ENCODE results near the gene PARVA. TPM values are rescaled to one million over a fixed set of nuclear protein-coding genes. Genes with fewer than 3 reads are reported as not detected.

PARVA gene
- total RNA-seq, 1 experiment from 2014 or later = 10.4 TPM

DNA sequence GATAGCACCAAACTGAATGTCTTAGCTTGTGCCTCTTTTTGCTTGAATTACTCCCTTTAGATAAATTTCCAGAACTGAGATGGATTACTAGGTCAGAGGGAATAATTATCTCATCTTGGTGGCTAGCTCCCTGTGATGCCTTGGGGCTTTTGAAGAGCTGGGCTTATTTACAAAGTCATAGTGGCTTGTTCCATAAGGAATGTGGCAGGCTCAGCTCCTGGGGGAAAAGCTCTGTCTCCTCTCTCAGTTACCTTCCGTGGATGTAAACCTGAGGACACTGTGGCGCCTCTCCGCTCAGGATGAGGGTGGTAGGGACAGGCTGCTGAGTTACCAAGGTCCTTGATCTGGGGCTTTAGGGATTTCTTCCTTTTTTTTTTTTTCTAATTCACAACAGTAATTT lies 121.7 kb downstream of the PARVA start (continued):
- TF ChIP-seq, protein P1, sequence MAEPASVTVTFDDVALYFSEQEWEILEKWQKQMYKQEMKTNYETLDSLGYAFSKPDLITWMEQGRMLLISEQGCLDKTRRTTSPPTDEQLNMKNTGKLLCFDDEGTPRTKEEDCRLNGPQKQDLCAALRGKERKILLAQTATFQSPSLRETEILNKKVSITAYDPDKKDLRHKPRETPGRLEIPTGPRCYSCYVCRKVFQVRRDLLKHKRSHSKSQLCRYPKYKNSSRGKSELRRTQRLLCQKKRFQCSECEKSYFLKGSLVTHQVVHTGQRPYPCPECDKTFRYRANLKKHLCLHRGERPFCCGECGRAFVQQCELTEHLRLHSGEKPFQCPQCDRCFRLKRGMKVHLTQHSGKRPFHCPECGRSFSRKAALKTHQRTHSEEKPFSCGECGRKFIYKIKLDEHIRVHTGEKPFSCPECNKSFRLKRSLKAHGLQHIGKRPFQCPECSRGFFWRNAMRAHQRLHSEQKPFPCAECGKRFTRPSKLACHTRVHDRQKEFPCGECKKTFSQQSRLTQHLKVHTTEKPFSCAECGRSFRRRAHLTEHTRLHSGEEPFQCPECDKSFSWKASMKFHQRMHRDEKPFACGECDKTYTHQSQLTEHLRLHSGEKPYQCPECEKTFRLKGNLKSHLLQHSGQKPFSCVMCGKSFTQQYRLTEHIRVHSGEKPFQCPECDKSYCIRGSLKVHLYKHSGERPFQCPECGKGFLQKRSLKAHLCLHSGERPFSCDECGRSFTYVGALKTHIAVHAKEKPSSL (CRISPR knock-in tag; conservative IDR thresholded peaks at IDR 0.05) = no peak
- TF ChIP-seq, protein P2, sequence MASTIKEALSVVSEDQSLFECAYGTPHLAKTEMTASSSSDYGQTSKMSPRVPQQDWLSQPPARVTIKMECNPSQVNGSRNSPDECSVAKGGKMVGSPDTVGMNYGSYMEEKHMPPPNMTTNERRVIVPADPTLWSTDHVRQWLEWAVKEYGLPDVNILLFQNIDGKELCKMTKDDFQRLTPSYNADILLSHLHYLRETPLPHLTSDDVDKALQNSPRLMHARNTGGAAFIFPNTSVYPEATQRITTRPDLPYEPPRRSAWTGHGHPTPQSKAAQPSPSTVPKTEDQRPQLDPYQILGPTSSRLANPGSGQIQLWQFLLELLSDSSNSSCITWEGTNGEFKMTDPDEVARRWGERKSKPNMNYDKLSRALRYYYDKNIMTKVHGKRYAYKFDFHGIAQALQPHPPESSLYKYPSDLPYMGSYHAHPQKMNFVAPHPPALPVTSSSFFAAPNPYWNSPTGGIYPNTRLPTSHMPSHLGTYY (CRISPR knock-in tag; IDR thresholded peaks at IDR 0.05) = no peak
- TF ChIP-seq CBFB (CRISPR knock-in tag; IDR thresholded peaks at IDR 0.05; ENCODE audit: low read depth) (no peak), FOXK1 (CRISPR knock-in tag; IDR thresholded peaks at IDR 0.05) (no peak), NFYB (CRISPR knock-in tag; conservative IDR thresholded peaks at IDR 0.05; ENCODE audit: low read depth) (no peak), PRRX2 (CRISPR knock-in tag; IDR thresholded peaks at IDR 0.05) (no peak), SP1 (CRISPR knock-in tag; conservative IDR thresholded peaks at IDR 0.05) (no peak), GTF2I (CRISPR knock-in tag; conservative IDR thresholded peaks at IDR 0.05) (no peak), GABPB1 (CRISPR knock-in tag; IDR thresholded peaks at IDR 0.05) (no peak), ELF4 (CRISPR knock-in tag; IDR thresholded peaks at IDR 0.05; ENCODE audit: low read depth) (no peak)
- TF ChIP-seq, protein P3, sequence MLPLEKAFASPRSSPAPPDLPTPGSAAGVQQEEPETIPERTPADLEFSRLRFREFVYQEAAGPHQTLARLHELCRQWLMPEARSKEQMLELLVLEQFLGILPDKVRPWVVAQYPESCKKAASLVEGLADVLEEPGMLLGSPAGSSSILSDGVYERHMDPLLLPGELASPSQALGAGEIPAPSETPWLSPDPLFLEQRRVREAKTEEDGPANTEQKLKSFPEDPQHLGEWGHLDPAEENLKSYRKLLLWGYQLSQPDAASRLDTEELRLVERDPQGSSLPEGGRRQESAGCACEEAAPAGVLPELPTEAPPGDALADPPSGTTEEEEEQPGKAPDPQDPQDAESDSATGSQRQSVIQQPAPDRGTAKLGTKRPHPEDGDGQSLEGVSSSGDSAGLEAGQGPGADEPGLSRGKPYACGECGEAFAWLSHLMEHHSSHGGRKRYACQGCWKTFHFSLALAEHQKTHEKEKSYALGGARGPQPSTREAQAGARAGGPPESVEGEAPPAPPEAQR (CRISPR knock-in tag; IDR thresholded peaks at IDR 0.05) = no peak
- TF ChIP-seq, protein P4, sequence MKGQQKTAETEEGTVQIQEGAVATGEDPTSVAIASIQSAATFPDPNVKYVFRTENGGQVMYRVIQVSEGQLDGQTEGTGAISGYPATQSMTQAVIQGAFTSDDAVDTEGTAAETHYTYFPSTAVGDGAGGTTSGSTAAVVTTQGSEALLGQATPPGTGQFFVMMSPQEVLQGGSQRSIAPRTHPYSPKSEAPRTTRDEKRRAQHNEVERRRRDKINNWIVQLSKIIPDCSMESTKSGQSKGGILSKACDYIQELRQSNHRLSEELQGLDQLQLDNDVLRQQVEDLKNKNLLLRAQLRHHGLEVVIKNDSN (CRISPR knock-in tag; IDR thresholded peaks at IDR 0.05) = no peak

DNA sequence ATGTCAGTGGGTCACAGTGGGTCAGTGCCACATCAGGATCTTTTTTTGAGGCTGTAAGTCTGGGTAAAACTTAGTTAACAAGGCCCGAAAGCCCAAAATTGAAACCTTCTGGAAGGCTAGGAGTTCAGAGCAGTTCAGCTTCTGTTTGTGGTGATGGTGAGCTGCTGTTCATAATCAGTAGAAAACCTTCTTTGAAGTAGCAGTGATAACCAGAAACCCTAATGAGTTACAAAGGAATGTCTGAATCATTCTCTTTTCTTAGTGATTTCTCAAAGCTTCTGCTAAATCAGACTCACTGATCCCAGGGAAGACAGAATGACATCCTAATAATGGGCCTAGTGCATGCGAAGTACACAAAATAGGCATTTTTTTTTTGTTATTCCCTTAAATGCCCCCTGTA lies 124.7 kb downstream of the PARVA start:
- H3K27ac Mint-ChIP-seq = no peak overlapping the region
- CTCF ChIA-PET = no interaction called here
- TF ChIP-seq, protein P5, sequence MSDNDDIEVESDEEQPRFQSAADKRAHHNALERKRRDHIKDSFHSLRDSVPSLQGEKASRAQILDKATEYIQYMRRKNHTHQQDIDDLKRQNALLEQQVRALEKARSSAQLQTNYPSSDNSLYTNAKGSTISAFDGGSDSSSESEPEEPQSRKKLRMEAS (CRISPR knock-in tag; IDR thresholded peaks at IDR 0.05) = no peak
- TF ChIP-seq, protein P6, sequence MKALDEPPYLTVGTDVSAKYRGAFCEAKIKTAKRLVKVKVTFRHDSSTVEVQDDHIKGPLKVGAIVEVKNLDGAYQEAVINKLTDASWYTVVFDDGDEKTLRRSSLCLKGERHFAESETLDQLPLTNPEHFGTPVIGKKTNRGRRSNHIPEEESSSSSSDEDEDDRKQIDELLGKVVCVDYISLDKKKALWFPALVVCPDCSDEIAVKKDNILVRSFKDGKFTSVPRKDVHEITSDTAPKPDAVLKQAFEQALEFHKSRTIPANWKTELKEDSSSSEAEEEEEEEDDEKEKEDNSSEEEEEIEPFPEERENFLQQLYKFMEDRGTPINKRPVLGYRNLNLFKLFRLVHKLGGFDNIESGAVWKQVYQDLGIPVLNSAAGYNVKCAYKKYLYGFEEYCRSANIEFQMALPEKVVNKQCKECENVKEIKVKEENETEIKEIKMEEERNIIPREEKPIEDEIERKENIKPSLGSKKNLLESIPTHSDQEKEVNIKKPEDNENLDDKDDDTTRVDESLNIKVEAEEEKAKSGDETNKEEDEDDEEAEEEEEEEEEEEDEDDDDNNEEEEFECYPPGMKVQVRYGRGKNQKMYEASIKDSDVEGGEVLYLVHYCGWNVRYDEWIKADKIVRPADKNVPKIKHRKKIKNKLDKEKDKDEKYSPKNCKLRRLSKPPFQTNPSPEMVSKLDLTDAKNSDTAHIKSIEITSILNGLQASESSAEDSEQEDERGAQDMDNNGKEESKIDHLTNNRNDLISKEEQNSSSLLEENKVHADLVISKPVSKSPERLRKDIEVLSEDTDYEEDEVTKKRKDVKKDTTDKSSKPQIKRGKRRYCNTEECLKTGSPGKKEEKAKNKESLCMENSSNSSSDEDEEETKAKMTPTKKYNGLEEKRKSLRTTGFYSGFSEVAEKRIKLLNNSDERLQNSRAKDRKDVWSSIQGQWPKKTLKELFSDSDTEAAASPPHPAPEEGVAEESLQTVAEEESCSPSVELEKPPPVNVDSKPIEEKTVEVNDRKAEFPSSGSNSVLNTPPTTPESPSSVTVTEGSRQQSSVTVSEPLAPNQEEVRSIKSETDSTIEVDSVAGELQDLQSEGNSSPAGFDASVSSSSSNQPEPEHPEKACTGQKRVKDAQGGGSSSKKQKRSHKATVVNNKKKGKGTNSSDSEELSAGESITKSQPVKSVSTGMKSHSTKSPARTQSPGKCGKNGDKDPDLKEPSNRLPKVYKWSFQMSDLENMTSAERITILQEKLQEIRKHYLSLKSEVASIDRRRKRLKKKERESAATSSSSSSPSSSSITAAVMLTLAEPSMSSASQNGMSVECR (CRISPR knock-in tag; IDR thresholded peaks at IDR 0.05; ENCODE audit: borderline replicate concordance) = no peak
- TF ChIP-seq GABPB1 (CRISPR knock-in tag; IDR thresholded peaks at IDR 0.05) (no peak), OVOL2 (CRISPR knock-in tag; IDR thresholded peaks at IDR 0.05; ENCODE audit: borderline replicate concordance) (no peak), RORB (CRISPR knock-in tag; IDR thresholded peaks at IDR 0.05) (no peak), ZNF263 (CRISPR knock-in tag; IDR thresholded peaks at IDR 0.05; ENCODE audit: low read depth) (no peak), ESRRA (CRISPR knock-in tag; IDR thresholded peaks at IDR 0.05; ENCODE audit: borderline replicate concordance) (no peak), TEAD4 (CRISPR knock-in tag; IDR thresholded peaks at IDR 0.05) (no peak), CREM (CRISPR knock-in tag; IDR thresholded peaks at IDR 0.05) (no peak), JUN (CRISPR knock-in tag; IDR thresholded peaks at IDR 0.05) (no peak), FOXK1 (CRISPR knock-in tag; IDR thresholded peaks at IDR 0.05) (no peak)
- TF ChIP-seq, protein P7, sequence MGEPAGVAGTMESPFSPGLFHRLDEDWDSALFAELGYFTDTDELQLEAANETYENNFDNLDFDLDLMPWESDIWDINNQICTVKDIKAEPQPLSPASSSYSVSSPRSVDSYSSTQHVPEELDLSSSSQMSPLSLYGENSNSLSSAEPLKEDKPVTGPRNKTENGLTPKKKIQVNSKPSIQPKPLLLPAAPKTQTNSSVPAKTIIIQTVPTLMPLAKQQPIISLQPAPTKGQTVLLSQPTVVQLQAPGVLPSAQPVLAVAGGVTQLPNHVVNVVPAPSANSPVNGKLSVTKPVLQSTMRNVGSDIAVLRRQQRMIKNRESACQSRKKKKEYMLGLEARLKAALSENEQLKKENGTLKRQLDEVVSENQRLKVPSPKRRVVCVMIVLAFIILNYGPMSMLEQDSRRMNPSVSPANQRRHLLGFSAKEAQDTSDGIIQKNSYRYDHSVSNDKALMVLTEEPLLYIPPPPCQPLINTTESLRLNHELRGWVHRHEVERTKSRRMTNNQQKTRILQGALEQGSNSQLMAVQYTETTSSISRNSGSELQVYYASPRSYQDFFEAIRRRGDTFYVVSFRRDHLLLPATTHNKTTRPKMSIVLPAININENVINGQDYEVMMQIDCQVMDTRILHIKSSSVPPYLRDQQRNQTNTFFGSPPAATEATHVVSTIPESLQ (CRISPR knock-in tag; IDR thresholded peaks at IDR 0.05) = no peak
- TF ChIP-seq, protein P8, sequence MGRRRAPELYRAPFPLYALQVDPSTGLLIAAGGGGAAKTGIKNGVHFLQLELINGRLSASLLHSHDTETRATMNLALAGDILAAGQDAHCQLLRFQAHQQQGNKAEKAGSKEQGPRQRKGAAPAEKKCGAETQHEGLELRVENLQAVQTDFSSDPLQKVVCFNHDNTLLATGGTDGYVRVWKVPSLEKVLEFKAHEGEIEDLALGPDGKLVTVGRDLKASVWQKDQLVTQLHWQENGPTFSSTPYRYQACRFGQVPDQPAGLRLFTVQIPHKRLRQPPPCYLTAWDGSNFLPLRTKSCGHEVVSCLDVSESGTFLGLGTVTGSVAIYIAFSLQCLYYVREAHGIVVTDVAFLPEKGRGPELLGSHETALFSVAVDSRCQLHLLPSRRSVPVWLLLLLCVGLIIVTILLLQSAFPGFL (CRISPR knock-in tag; IDR thresholded peaks at IDR 0.05; ENCODE audit: borderline replicate concordance) = no peak
- TF ChIP-seq, protein P9, sequence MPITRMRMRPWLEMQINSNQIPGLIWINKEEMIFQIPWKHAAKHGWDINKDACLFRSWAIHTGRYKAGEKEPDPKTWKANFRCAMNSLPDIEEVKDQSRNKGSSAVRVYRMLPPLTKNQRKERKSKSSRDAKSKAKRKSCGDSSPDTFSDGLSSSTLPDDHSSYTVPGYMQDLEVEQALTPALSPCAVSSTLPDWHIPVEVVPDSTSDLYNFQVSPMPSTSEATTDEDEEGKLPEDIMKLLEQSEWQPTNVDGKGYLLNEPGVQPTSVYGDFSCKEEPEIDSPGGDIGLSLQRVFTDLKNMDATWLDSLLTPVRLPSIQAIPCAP (CRISPR knock-in tag; IDR thresholded peaks at IDR 0.05) = no peak

More for the DNA sequence above, 124.7 kb downstream of the PARVA start:
- no peaks in the 10 kb centered on the region for H3K9me3 Mint-ChIP-seq
- H3K4me1 Mint-ChIP-seq = peaks cover under 1% of the 10 kb centered on the region; the same call in 1 of the 2 replicates
- ATAC-seq (no peak), DNase-seq (ENCODE audit: low spot score) (no peak)
- H3K36me3 Mint-ChIP-seq = no peaks in the 10 kb centered on the region
- H3K27me3 Mint-ChIP-seq (ENCODE audit: low read depth) = peaks cover 16% of the 10 kb centered on the region
- POLR2A ChIA-PET = no interaction called here
- no peak overlapping the region for H3K4me3 Mint-ChIP-seq

All from WTC11 (cell line).